ENCODE data around the gene GALK2.

GRCh38 chr15:49238342-49238741 is 68.3 kb downstream of the GALK2 start:
- TF ChIP-seq POLR2A (IDR thresholded peaks at IDR 0.05) (no peak), CTCF (IDR thresholded peaks at IDR 0.05) (no peak), POLR2AphosphoS5 (IDR thresholded peaks at IDR 0.05) (no peak)

All from breast epithelium (tissue), 3 donors.